Islet precursor cell (in vitro differentiated cells): ENCODE measurements around the gene TESK1.
A peak's percentile ranks its signal among the peaks of the same experiment; 100 is the strongest.
"Not testable (repeated sequence)": the region's sequence is repeated elsewhere in the genome, so short reads cannot be mapped to it uniquely, and the experiment has no call there.

ENCODE experiments used
- DNase-seq: peaks from one replicate; pipeline ENCODE4 v3.0.0-alpha.2; 2018

Gene TESK1

GRCh38 chr9:35583521-35583920 lies 21.5 kb upstream of the TESK1 start:
- DNase-seq = not testable (repeated sequence)

GRCh38 chr9:35584681-35585080 lies 20.4 kb upstream of the TESK1 start:
- DNase-seq = not testable (repeated sequence)

GRCh38 chr9:35588506-35588905 lies 16.6 kb upstream of the TESK1 start:
- DNase-seq = not testable (repeated sequence)

GRCh38 chr9:35593581-35593980 lies 11.5 kb upstream of the TESK1 start:
- DNase-seq = no peak

GRCh38 chr9:35594471-35594870 lies 10.6 kb upstream of the TESK1 start:
- DNase-seq = no peak

GRCh38 chr9:35596907-35597306 lies 8.2 kb upstream of the TESK1 start:
- not testable (repeated sequence) for DNase-seq

GRCh38 chr9:35598866-35599590 lies 6.0 kb upstream of the TESK1 start:
- DNase-seq = no peak

GRCh38 chr9:35599763-35600604 lies 5.1 kb upstream of the TESK1 start:
- no peak for DNase-seq

GRCh38 chr9:35603506-35603985 lies 1.5 kb upstream of the TESK1 start:
- DNase-seq = no peak

- DNase-seq = peak; percentile 100
These were observed 980 bp upstream of the TESK1 start for GRCh38 chr9:35603986-35604577.

- DNase-seq = peak; percentile 57
These were observed 482 bp downstream of the TESK1 start for GRCh38 chr9:35605351-35606137.

- DNase-seq = no peak
These were observed 1.1 kb downstream of the TESK1 start for GRCh38 chr9:35606138-35606504.

- no peak for DNase-seq
These were observed 1.7 kb downstream of the TESK1 start for GRCh38 chr9:35606726-35607125.

GRCh38 chr9:35608221-35608620 lies 3.2 kb downstream of the TESK1 start:
- no peak for DNase-seq

GRCh38 chr9:35609001-35609819 lies 4.1 kb downstream of the TESK1 start:
- DNase-seq = no peak

- no peak for DNase-seq
These were observed 4.7 kb downstream of the TESK1 start for GRCh38 chr9:35609820-35610163.

- peak; percentile 69 for DNase-seq
These were observed 6.3 kb downstream of the TESK1 start for GRCh38 chr9:35611230-35611797.

GRCh38 chr9:35612066-35612465 lies 7.0 kb downstream of the TESK1 start:
- DNase-seq = not testable (repeated sequence)

GRCh38 chr9:35612843-35613242 lies 7.8 kb downstream of the TESK1 start:
- DNase-seq = no peak

GRCh38 chr9:35615981-35616680 lies 11.1 kb downstream of the TESK1 start:
- DNase-seq = no peak
